Gastroesophageal sphincter (tissue), 4 donors: Measurements from ENCODE around the gene C1orf87. TPM values are rescaled to one million over a fixed set of nuclear protein-coding genes. Genes with fewer than 3 reads are reported as not detected.
A peak's percentile ranks its signal among the peaks of the same experiment; 100 is the strongest.

ENCODE experiments used
- ATAC-seq: fragments of 150-250 bp; one replicate; pipeline ENCODE4 v1.9.1; 2016; ENCODE audit warnings: mild to moderate bottlenecking, moderate library complexity
- H3K27ac ChIP-seq, 4 donors: fragments of 200-600 bp; sonication (generic) in 3 of 4; 1 replicate in 3 of 4; 2 replicates in 1 of 4; pipeline ENCODE4 v1.5.1; 2016 to 2019
- H3K27me3 ChIP-seq: fragments of 200-600 bp; sonication (generic); one replicate; pipeline ENCODE4 v1.5.1; 2019
- H3K36me3 ChIP-seq, 2 donors: fragments of 200-600 bp; sonication (generic); one replicate each; pipeline ENCODE4 v1.5.1; 2019; ENCODE audit warnings: control low read depth in 1 of 2
- H3K4me1 ChIP-seq, 3 donors: fragments of 200-600 bp; sonication (generic); 1 replicate in 2 of 3; 2 replicates in 1 of 3; pipeline ENCODE4 v1.5.1; 2016 to 2019; ENCODE audit warnings: control low read depth in 2 of 3
- H3K4me3 ChIP-seq, 2 donors: fragments of 200-600 bp; sonication (generic); one replicate each; pipeline ENCODE4 v1.5.1; 2019; ENCODE audit warnings: mild to moderate bottlenecking in 1 of 2, moderate library complexity in 1 of 2
- H3K9me3 ChIP-seq, 3 donors: fragments of 200-600 bp; sonication (generic); one replicate each; pipeline ENCODE4 v1.5.1; 2017 to 2019; ENCODE audit warnings: control low read depth in 2 of 3
- EP300 ChIP-seq: sonication (generic); formaldehyde crosslinking; IDR thresholded peaks from one replicate; pipeline ENCODE4 v1.6.1; 2017; ENCODE audit warnings: antibody characterized with exemption, mild to moderate bottlenecking
- POLR2A ChIP-seq, 2 donors: fragments of 450-650 bp; IDR thresholded peaks; one replicate each; pipeline ENCODE4 v1.6.1; 2017; ENCODE audit warnings: antibody characterized with exemption in 2 of 2, mild to moderate bottlenecking in 2 of 2, moderate library complexity in 1 of 2
- POLR2AphosphoS5 ChIP-seq: sonication (generic); formaldehyde crosslinking; IDR thresholded peaks from one replicate; pipeline ENCODE4 v1.6.1; 2017; ENCODE audit warnings: antibody characterized with exemption
- WGBS, 2 donors: methylation state at CpG; one replicate each; pipeline ENCODE4 v1.1.5; 2018; ENCODE audit warnings: low coverage in 1 of 2; 5-methylcytosine and 5-hydroxymethylcytosine counted together
- total RNA-seq, 4 donors: library from RNA; depleted of rRNA; stranded (reverse); fragments of >200 nt; gene quantifications; one replicate each; pipeline ENCODE4 v1.1.0, GENCODE V29; 2016
- TF ChIP-seq, protein P1 (sequence below), 4 experiments: fragments of 200-600 bp in 2 of 4; fragments of 450-650 bp in 2 of 4; sonication (generic) in 1 of 4; IDR thresholded peaks; one replicate each; pipeline ENCODE4 v1.5.1; 2017 to 2019; ENCODE audit warnings: antibody characterized with exemption in 4 of 4, mild to moderate bottlenecking in 2 of 4, moderate library complexity in 2 of 4

Gene C1orf87
- under 1 TPM in 1 of 4 donors, not detected in 3; 0.54 TPM for total RNA-seq

DNA sequence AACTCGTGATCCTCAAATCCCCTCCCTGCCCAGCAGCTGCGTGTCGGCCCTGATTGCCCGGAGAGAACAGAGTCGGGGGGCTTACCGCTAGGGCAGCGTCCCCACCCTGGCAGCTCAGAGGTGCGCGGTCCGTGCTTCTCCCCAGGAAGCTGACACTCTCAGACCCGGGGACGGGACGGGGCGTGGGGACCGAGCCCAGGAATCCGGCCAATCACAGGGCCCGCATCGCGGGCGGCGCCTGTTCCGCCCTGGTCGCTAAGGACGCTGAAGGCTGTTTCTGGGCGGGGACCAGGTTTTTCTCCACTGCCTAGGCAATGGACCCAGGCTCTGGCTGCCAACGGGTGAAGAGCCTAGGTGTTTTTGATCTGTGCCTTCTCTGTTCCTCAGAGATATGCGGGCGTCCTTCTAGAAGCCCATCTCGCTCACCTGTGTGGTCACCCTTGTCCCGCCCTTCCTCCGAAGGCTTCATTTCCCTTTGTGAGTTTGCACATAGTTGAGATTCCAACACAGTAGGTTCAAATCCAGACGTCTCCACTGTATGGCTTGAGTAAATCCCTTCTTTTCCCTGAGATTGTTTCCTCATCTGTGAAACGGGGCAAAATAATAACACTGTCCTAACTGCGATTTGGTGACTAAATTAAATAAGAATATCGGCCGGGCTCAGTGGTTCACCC, at the start of gene C1orf87:
C1orf87 (minus strand) TSS at position 166 of the 674 bp plus-strand sequence. CDS start 1,127 bp downstream, outside the sequence.
- H3K4me1 ChIP-seq = peaks cover 0 to 5% (median 0%) of the 10 kb centered on the region in 3 donors
- no peak within 1 kb of the TSS for H3K4me3 ChIP-seq
- H3K9me3 ChIP-seq = no peaks in the 10 kb centered on the region
- H3K27ac ChIP-seq = no peak within 1 kb of the TSS
- H3K36me3 ChIP-seq = no peaks in the 10 kb centered on the region
- no peak for TF ChIP-seq POLR2A (IDR thresholded peaks at IDR 0.05)
- TF ChIP-seq, protein P1, sequence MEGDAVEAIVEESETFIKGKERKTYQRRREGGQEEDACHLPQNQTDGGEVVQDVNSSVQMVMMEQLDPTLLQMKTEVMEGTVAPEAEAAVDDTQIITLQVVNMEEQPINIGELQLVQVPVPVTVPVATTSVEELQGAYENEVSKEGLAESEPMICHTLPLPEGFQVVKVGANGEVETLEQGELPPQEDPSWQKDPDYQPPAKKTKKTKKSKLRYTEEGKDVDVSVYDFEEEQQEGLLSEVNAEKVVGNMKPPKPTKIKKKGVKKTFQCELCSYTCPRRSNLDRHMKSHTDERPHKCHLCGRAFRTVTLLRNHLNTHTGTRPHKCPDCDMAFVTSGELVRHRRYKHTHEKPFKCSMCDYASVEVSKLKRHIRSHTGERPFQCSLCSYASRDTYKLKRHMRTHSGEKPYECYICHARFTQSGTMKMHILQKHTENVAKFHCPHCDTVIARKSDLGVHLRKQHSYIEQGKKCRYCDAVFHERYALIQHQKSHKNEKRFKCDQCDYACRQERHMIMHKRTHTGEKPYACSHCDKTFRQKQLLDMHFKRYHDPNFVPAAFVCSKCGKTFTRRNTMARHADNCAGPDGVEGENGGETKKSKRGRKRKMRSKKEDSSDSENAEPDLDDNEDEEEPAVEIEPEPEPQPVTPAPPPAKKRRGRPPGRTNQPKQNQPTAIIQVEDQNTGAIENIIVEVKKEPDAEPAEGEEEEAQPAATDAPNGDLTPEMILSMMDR (IDR thresholded peaks at IDR 0.05) = no peak
- no peak for TF ChIP-seq POLR2AphosphoS5
- no peak for TF ChIP-seq EP300
- peak; percentile 25 for ATAC-seq
- peaks cover 44% of the 10 kb centered on the region for H3K27me3 ChIP-seq
- 46 to 64% methylated on average over 7 to 10 of the region's 36 CpGs for whole genome bisulfite sequencing, 2 donors

DNA sequence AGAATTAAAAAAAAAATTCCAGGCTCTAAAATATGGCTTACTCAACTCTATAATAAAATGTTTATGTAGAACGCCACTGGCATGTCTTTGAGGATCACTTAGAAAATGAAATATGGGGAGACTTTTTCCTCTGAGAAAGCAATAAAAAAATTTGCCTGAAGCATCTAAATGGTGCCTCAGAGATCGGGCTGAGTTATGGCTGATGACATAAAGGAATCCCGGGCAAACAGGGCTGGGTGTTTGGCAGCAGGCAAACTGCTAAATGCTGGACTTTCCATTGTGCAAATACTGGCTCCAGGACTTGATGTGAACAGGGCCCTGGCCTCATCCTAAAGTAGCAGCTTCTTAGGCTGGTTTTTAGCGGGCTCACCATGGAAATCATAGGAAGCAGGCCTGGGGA, 44.5 kb upstream of the C1orf87 start:
- H3K27ac ChIP-seq = no peak overlapping the region
- no peak for ATAC-seq
- WGBS, 2 donors = 22 to 34% methylated on average over 3 to 4 of the region's 4 CpGs
- H3K36me3 ChIP-seq = no peaks in the 10 kb centered on the region
- no peaks in the 10 kb centered on the region for H3K4me1 ChIP-seq
- H3K4me3 ChIP-seq = no peak overlapping the region
- H3K9me3 ChIP-seq = no peaks in the 10 kb centered on the region
- TF ChIP-seq, protein P1 (IDR thresholded peaks at IDR 0.05) = no peak
- TF ChIP-seq EP300 = no peak
- no peak for TF ChIP-seq POLR2AphosphoS5
- TF ChIP-seq POLR2A (IDR thresholded peaks at IDR 0.05) = no peak
- no peaks in the 10 kb centered on the region for H3K27me3 ChIP-seq

- no peak overlapping the region for H3K27ac ChIP-seq
Measured at GRCh38 chr1:60114745-60115318, 41.3 kb upstream of the C1orf87 start.

DNA sequence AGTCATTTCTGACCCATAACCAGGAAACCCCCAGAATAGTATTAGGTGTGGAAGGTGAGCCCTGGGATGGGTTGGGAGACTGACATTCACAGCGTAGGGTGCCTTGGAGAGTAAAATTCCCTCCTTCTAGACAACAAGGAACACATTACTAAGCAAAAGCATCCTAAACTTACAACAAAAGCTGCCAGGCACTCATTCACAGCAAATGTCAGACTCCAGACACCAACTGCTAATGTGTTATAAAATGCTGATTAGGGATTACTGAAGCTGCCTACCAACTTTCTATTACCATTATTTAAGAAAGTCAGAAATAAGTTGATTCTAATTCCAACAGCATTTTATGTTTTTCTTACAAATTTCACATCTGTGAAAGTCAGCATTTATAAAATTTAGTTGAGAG, 40.0 kb upstream of the C1orf87 start:
- 89% methylated on average over 1 of the region's 1 CpG; no CpG with 5 or more reads in 1 of the 2 donors for WGBS, 2 donors
- no peak overlapping the region for H3K27ac ChIP-seq
- no peaks in the 10 kb centered on the region for H3K27me3 ChIP-seq
- no peak for ATAC-seq
- no peaks in the 10 kb centered on the region for H3K9me3 ChIP-seq
- TF ChIP-seq POLR2A (IDR thresholded peaks at IDR 0.05) (no peak), EP300 (no peak), POLR2AphosphoS5 (no peak)
- TF ChIP-seq, protein P1 (IDR thresholded peaks at IDR 0.05) = no peak
- H3K36me3 ChIP-seq = no peaks in the 10 kb centered on the region
- no peak overlapping the region for H3K4me3 ChIP-seq
- H3K4me1 ChIP-seq = no peaks in the 10 kb centered on the region

More at GRCh38 chr1:60114745-60115318, 41.3 kb upstream of the C1orf87 start:
- no peak for ATAC-seq
- no peak for TF ChIP-seq POLR2AphosphoS5
- TF ChIP-seq EP300 = no peak
- TF ChIP-seq, protein P1 (IDR thresholded peaks at IDR 0.05) = no peak
- TF ChIP-seq POLR2A (IDR thresholded peaks at IDR 0.05) = no peak
- no peaks in the 10 kb centered on the region for H3K27me3 ChIP-seq
- WGBS, 2 donors = 61 to 78% methylated on average over 7 of the region's 7 CpGs
- no peaks in the 10 kb centered on the region for H3K36me3 ChIP-seq
- no peaks in the 10 kb centered on the region for H3K4me1 ChIP-seq
- H3K4me3 ChIP-seq = no peak overlapping the region
- H3K9me3 ChIP-seq = no peaks in the 10 kb centered on the region

DNA sequence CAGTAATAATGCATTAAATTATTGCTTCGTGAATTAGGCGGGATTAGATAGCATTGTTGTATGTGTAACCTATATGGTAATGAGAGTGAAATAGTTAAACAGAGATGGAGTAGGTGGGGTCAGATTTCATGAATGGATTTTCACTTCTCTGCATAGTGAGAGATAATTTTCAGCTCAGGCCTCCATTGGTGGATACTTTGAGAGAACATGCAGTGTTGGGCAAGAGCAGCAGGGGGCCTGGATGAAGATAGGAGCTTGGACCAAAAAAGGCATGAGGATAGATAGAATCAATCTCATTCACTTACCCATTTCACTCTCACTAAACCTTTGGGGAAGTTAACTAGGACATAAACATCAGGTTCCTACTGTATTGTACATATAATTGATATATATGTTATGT, 39.5 kb upstream of the C1orf87 start:
- H3K4me1 ChIP-seq = no peaks in the 10 kb centered on the region
- TF ChIP-seq POLR2A (IDR thresholded peaks at IDR 0.05) (no peak), POLR2AphosphoS5 (no peak), EP300 (no peak)
- TF ChIP-seq, protein P1 (IDR thresholded peaks at IDR 0.05) = no peak
- H3K27ac ChIP-seq = no peak overlapping the region
- no peaks in the 10 kb centered on the region for H3K27me3 ChIP-seq
- 84 to 96% methylated on average over 2 of the region's 2 CpGs for WGBS, 2 donors
- H3K4me3 ChIP-seq = no peak overlapping the region
- no peaks in the 10 kb centered on the region for H3K36me3 ChIP-seq
- no peak for ATAC-seq
- H3K9me3 ChIP-seq = no peaks in the 10 kb centered on the region
